ENCODE measurements around the gene ANO9.

ANO9 gene

DNA sequence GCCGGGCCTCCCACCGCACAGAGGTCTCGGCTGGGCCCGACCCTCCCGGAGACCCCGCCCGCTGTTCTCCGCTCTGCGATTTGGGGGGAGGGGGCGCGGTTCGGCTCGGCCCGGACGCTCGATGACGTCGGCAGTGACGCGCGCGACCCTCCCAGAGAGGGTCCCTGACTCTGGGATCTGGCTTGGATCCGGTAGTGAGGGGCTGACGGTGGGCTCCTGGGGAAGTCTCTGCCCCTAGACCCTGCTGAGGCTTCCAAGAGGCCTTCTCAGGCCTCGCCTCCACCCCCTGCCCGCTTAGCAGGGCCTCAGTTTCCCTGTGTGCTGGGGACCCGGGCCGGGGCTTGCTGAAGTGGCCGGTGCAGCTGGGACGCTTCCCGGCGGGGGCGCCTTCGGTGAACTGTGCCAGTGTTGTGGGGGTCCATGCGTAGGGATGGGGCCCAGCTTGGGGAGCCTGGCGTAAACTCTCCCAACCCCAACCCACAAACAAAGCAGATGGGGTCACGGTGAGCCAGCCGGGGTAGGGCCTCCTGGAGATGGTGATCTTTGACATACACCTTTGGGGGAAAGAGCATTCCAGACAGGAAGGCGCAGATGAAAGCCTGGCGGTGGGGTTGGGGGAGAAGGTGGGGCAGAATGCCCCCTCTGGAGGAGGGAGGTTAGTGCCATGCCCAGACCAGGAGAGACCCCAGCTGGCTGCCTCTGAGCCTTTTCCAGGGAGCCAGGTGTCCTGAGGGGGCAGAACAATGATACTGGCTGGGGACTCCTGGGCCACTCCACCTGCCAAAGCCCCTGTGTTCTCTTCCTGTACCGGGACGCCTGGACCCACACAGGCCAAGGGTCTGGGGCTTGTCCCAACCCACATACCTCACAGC, 71.5 kb downstream of the ANO9 start:
- no peak for DNase-seq (ENCODE audit: low read depth in 2 of 2)

DNA sequence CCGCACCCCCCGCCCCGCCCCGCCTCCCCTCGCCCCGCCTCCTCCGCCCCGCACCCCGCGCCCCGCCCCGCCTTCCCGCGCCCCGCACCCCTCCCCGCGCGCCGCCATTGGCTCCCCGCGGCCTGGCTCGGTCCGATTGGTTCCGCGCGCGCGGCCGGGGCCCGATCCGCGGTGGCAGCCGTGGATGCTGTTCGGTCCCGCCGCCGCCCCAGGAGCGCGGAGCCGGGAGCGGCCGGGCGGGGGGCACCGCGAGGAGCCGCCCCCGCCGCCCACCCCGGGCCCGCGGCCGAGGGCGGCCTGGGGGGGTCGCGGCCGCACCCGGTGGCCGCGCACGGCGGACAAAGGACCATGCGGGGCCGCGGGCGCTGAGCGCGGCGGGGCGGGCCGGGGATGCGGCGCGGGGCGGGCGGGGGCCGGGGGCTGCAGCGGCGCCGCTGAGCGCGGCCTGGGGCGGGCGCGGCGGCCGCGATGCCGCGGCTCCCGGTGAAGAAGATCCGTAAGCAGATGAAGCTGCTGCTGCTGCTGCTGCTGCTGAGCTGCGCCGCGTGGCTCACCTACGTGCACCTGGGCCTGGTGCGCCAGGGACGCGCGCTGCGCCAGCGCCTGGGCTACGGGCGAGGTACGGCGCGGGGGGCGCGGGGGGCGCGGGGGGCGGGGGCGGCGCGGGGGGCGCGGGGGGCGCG, 72.3 kb downstream of the ANO9 start, which contains the start of gene B4GALNT4:
B4GALNT4 (plus strand) TSS at position 164 of the 683 bp plus-strand sequence; CDS start at position 469, 305 bp downstream.
- DNase-seq (ENCODE audit: low read depth in 2 of 2), result no peak

DNA sequence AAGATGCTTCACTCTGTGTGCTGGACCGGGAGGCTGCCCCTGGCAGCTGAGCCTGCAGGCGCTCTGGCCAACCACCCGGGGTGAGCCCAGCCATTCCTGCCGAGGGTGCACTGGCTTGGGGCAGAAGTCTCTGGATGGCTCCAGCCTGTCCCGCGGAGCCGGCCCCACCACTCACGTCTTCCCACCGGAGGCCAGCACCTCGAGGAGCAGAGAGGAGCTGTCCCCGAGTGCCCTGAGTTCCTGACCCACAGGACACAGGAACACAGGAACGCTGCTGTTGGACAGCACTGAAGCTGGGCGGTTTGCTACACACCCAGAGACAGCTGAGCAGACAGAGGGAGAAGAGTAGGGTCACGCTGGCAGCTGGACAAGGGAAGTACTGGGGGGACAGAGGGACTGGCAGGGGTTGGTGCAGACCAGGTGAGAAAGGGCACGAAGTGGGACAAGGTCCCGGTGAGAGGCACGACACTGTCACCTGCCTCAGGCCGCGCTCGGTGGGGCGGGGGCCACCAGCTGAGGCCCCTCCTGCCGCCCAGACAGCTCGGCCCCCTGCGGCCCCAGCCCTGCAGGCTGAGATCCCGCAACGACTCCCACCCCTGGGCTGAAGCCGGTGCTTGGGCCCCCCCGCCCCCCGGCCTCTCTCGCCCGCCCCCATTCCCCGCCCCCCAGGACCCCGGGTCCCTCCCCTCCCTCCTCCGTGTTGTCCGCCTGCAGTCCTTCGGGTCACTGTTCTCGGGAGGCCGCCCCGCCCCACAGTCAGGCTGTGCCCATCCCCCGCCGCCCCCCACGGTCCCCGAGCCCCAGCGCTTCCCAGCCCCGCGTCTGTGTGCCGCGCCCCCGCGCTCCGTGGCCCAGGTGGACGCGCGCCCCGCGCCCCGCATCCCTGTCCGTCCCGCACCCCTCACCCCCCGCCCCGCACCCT, 73.1 kb downstream of the ANO9 start:
- no peak for DNase-seq (ENCODE audit: low read depth in 2 of 2)

DNA sequence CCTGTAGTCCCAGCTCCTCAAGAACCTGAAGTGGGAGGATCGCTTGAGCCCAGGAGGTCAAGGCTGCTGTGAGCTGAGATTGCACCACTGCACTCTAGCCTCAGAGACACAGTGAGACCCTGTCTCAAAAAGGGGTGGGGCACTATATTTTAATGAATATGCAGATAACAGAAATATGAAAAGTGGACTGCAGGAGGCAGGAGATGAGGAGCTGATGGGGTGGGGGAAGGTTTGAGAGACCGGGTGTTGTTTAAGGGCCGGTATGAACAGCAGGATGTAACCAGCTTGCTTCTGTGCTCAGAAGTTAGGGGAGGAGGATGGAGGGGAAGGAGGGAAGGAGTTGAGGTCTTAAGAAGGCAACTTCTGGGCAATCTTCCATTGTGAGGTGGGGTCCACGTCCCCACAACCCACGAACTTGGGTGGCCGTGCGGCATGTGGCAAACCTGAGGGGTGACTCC, 73.8 kb downstream of the ANO9 start:
- no peak for DNase-seq (ENCODE audit: low read depth in 2 of 2)
